GM19099 (cell line): ENCODE measurements around the gene INPP5D.

Experiments used
- POLR2A ChIP-seq: IDR thresholded peaks from 3 replicates; pipeline ENCODE4 v1.6.1; 2011; ENCODE audit warnings: low read depth; ENCODE audit not compliant: insufficient read length; ENCODE audit errors: extremely low read depth

The INPP5D gene

GRCh38 chr2:233213975-233214374 lies 153.8 kb downstream of the INPP5D start:
- no peak for TF ChIP-seq POLR2A

DNA sequence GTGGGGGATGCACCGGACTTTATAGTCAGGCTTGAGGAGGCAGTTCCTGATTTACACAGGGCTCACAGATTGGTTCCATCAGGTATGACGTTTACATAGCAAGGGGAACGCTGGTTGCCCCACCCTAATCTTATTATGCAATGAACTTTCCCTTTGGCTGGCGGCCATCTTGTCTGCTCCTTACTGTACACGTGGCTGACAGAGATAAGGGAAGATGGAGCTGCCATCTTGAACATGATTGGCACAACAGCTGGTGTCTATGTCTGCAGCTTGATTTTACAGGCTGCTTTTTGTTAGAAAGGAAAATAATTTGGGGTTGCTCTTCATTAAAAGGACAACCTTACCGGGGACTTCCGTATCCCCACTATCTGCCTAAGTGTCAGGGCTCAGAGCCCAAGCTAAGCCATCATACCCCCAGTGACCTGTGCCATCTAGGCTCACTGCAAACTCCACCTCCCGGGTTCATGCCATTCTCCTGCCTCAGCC lies 157.8 kb downstream of the INPP5D start:
- TF ChIP-seq POLR2A = no peak

GRCh38 chr2:233218836-233219235 lies 158.7 kb downstream of the INPP5D start:
- TF ChIP-seq POLR2A = no peak

DNA sequence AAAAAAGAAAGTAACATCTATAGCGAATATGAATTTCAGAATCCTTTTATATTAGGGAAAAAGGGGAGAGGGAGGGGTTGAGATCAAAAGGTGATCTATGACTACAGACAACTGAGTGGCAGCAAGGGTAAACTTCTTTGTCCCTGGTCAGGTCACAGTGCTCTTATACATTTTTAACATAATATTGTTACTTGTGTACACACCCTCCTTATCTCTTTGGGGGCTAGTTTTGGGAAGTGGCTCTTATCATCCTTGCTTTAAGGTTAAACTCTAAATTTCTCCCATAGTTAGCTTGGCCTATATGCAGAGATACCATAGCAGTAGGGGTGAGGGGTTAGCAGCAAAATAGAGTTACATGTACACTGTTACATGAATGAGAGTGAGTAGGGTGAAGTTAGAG lies 159.7 kb downstream of the INPP5D start:
- TF ChIP-seq POLR2A = no peak

DNA sequence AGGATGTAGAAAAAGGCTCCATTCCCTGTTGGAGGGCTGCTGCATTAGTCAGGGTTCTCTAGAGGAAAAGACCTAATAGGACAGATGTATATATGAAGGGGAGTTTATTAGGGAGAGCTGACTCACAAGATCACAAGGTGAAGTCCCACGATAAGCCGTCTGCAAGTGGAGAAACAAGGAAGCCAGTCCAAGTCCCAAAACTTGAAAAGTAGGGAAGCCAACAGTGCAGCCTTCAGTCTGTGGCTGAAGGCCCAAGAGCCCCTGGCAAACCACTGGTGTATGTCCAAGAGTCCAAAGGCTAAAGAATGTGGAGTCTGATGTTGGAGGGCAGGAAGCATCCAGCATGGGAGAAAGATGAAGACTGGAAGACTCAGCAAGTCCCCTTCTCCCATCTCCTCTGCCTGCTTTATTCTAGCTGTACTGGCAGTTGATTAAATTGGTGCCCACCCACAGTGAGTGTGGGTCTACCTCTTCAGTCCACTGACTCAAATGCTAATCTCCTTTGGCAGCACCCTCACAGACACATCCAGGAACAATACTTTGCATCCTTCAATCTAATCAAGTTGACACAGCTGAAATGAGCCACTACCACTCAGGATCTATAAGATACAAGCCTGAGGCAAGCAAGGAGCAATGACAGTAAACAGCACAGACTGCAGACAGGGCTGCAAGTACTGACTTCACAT lies 161.4 kb downstream of the INPP5D start:
- TF ChIP-seq POLR2A = no peak

DNA sequence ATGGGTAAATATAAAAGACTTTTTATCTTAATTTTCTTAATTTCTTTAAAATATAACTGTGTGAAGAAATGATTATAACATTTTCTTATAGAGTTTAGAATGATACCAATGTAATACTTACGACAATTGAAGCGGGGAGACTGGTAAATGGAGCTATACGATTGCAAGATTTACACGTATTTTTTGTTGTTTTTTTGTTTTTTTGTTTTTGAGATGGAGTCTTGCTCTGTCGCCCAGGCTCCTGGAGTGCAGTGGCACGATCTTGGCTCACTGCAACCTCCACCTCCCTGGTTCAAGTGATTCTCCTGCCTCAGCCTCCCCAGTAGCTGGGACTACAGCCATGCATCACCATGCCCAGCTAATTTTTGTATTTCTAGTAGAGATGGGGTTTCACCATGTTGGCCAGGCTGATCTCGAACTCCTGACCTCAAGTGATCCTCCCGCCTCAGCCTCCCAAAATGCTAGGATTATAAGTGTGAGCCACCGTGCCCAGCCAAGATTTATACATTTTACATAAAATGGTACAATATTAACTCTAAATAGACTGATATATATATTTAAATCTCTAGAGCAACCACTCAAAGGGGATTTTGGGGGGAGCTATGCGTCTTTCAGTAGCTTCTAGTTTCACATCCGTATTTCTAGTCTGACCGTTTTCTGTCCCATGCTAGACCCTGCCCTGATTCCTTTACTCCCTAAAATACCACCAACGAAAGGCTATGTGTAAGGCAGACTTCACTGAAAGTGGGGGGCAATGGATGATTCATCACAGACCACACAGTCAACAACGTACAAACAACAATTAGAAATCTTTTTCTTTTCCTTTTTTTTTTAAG lies 163.1 kb downstream of the INPP5D start:
- TF ChIP-seq POLR2A = no peak

GRCh38 chr2:233225230-233226068 lies 165.3 kb downstream of the INPP5D start:
- TF ChIP-seq POLR2A = no peak

DNA sequence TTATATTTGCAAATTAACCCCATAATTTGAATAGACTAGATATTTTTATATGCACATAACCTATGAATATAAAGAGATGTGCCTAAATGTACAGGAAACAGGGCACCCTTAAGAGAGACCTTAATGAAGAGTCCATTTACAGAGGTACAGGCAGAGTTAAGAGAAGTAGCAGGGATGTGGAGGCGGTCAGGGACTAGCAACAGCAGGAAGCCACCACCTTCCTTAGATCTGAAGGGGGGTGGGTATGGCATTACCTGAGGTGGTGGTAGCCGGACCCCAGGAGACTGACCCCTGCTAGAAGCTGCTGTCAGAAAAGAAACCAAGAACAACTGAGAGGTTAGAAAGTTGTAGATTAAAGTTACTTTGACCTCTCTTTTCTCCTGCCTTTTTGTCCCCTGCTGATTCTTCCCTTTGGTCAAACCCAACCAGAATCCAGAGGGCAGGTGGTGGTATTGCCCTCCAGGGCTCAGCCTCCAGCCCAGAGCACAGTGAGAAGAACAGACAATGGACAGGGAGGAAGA lies 166.4 kb downstream of the INPP5D start:
- no peak for TF ChIP-seq POLR2A

- no peak for TF ChIP-seq POLR2A
Measured at GRCh38 chr2:233227346-233227978, 167.3 kb downstream of the INPP5D start.

DNA sequence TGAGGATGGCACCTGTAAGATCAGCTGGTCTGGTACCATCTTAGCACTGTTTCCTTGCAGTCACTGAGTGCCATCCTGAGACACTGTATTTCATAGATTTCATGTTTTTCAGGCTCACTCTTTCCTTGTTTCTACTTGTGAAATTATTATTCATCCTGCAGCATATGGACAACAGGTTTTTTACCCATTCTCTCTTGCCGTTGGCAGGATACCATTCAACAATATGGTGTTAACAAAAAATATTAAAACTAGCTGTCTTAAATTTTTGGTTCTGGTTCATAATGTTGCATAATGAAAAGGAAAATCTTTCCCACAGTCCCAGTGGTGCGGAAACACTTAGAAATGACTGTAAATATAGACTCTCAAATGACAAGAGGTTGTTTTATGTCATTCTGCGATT lies 168.2 kb downstream of the INPP5D start:
- no peak for TF ChIP-seq POLR2A

- TF ChIP-seq POLR2A = no peak
Measured at GRCh38 chr2:233233618-233234230, 173.6 kb downstream of the INPP5D start.

DNA sequence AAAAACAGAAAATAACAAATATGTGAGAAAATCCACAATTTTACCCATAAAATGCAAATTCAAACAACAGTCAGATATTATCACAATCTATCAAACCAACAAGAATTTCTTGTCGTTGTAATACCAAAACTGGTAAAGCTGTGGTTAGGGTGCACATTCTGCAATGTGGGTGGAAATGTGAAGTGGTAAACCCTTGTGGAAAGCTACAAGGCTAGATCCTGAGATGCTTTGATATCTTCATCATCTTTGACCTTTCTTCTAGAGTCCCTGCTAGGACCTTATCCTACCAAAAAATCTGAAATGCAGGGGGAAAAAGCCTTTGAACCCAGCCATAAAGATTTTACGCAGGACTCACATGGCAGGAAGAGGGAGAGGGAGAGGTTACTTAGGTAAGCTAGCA lies 174.1 kb downstream of the INPP5D start:
- TF ChIP-seq POLR2A = no peak

- TF ChIP-seq POLR2A = no peak
Measured at GRCh38 chr2:233234996-233235395, 174.9 kb downstream of the INPP5D start.

GRCh38 chr2:233235977-233236376 lies 175.8 kb downstream of the INPP5D start:
- no peak for TF ChIP-seq POLR2A
